Subcutaneous adipose tissue (tissue), 4 donors: ENCODE results near the gene SOCS3. TPM values are rescaled to one million over a fixed set of nuclear protein-coding genes. Genes with fewer than 3 reads are reported as not detected.

Experiments
- CTCF ChIP-seq: fragments of 450-650 bp; IDR thresholded peaks from one replicate; pipeline ENCODE4 v1.5.1; 2016; ENCODE audit warnings: low read depth, mild to moderate bottlenecking, control low read depth, antibody characterized with exemption, moderate library complexity
- total RNA-seq, 4 donors: library from RNA; depleted of rRNA; stranded (reverse); fragments of >200 nt; gene quantifications; one replicate each; pipeline ENCODE4 v1.1.0, GENCODE V29; 2016

SOCS3 gene
- total RNA-seq, 4 donors from 2014 or later = 15.4 to 33.3 (median 24.7) TPM

- TF ChIP-seq CTCF = no peak
Measured at GRCh38 chr17:78359321-78359996, 418 bp downstream of the SOCS3 start.

DNA sequence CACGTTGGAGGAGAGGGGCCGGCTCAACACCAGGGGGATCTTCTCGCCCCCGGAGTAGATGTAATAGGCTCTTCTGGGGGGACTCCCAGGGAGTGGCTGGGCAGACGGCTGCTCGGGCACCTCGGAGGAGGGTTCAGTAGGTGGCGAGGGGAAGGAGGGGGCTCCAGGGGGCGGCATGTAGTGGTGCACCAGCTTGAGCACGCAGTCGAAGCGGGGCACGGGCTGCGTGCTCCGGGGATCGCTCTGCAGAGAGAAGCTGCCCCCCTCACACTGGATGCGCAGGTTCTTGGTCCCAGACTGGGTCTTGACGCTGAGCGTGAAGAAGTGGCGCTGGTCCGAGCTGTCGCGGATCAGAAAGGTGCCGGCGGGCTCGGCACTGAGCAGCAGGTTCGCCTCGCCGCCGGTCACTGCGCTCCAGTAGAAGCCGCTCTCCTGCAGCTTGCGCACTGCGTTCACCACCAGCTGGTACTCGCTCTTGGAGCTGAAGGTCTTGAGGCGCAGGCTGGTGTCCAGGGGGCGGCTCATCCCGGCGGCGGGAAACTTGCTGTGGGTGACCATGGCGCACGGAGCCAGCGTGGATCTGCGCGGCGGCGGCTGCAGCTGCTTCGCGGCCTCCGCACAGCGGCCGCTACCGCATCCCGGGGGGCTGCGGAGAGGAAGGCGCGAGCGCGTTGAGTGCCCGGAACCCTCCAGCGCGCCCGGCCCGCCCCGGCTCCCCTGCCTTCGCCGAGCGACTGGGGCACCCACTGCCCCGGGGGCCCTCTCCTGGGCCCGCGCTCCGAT is 1.1 kb downstream of the SOCS3 start:
- no peak for TF ChIP-seq CTCF

DNA sequence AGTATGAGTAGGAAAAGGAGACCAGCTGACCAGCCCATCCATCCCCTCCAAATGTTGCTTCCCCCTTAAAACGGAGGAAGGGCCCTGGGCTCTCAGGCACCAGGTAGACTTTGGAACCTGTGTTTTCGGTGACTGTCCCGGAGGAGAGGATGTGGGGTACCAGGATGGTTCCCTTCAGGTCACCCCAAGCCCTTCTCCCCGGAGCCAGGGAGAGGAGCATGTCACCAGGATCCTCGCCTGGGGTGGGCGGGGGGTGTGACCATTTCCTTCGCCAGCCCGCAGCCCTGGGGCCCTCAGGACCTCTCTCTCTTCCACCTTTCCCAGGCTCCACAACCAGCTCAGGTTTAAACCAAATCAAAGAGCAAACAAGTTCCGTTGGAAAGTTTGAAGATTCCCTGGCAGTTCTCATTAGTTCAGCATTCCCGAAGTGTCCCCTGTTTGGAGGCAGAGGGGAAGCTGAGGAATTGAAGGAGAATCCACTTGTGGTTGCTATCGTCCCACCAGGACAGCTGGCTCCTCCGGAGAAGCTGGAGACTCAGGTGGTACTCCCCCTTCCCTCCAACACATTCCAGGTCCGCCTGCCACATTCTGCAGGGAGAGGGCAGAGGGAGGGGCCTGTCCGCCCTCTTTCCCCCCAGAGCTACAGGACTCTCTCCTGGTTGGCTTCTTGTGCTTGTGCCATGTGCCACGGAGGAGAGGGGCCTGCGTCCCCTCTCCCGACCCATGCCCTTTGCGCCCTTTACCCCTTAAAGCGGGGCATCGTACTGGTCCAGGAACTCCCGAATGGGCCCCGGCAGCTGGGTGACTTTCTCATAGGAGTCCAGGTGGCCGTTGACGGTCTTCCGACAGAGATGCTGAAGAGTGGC is 2.0 kb downstream of the SOCS3 start:
- TF ChIP-seq CTCF = no peak

DNA sequence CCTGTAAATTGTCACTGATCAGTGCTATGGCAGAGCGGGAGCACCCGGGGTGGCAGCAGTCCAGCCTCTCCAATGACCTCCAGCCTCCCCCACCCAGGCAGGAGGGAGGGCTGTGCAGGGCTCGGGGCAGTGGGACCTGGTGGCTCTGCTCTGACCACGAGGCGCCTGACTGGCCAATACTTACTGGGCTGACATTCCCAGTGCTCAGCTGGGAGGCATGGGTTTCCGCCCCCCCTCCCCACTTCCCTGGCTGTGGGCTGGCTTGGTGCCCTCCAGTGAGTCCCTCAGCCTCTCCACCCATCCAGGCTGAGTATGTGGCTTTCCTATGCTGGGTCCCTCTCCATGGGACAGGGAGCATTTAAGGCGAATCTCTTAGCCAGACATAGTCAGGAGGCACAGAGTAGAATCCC is 2.7 kb downstream of the SOCS3 start:
- no peak for TF ChIP-seq CTCF

DNA sequence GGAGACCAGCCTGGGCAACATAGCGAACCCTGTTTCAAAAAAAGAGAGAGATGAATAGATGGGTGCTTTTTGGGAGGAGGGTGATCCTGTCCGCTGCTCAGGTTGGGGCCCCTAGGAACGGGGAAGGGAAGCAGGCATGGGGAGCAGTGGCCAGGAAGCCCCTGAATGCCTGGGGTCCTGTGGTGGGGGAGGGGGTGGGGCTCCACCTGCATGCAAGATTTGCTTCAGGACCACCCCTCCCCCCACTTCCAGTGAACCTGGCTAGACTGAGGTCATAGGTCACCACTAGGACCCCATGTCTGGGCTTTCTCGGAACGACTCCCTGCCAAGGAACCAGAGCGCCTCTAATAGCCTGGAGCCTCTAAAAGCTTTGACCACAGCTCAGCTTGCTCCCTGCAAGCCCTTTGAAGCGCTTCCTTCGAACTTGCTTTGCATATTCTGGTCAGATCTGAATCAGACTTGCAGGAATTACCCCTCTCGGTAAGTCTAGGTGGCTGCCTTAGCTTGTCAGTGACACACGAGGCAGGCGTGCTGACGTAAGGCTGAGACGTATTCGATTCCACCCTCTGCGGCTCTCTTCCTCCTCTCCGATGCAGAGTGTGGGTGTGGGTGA is 3.7 kb downstream of the SOCS3 start:
- no peak for TF ChIP-seq CTCF

DNA sequence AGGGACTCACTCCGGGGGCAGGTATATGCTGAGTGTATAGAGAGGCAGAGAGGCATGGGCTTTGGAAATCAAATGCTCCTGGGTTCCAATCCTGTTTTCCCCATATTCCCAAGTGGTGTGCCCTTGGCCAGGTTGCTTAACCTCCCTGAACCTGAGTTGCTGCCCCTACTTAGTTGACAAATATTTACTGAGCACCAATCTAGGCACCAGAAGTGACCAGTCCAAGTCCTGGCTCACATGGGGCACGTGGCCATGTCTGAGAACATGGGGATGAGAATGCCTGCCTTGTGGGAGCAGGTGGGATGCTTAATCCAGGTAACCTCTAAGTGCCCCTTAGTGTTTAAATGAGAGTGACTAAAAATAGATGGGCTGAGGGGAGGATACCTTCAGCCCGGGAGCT is 4.2 kb downstream of the SOCS3 start:
- no peak for TF ChIP-seq CTCF
